Nephron progenitor cell (in vitro differentiated cells): ENCODE measurements around the gene B4GALNT4.

Experiments used
- DNase-seq: peaks from one replicate; pipeline ENCODE4 v3.0.0; 2021
- H3K27ac Mint-ChIP-seq: 2 replicates; pipeline ENCODE4 v1.8.0; 2021; ENCODE audit warnings: mild to moderate bottlenecking, moderate library complexity, mixed read lengths
- H3K27me3 Mint-ChIP-seq: 2 replicates; pipeline ENCODE4 v1.8.0; 2021; ENCODE audit warnings: mild to moderate bottlenecking, low read depth, mixed read lengths; ENCODE audit not compliant: poor library complexity
- H3K36me3 Mint-ChIP-seq: 2 replicates; pipeline ENCODE4 v1.8.0; 2021; ENCODE audit warnings: low read depth, mixed read lengths
- H3K4me1 Mint-ChIP-seq: 2 replicates; pipeline ENCODE4 v1.8.0; 2021; ENCODE audit warnings: mixed read lengths
- H3K4me3 Mint-ChIP-seq: 2 replicates; pipeline ENCODE4 v1.8.0; 2021; ENCODE audit warnings: mild to moderate bottlenecking, moderate library complexity, mixed read lengths
- H3K9me3 Mint-ChIP-seq: 2 replicates; pipeline ENCODE4 v1.8.0; 2021; ENCODE audit warnings: mild to moderate bottlenecking, moderate library complexity, mixed read lengths
- CTCF ChIP-seq: fragments of 200-600 bp; sonication (generic); IDR thresholded peaks from 2 replicates; pipeline ENCODE4 v1.5.0; 2021; ENCODE audit warnings: antibody characterized with exemption

B4GALNT4 gene

GRCh38 chr11:416757-417621 lies 47.7 kb downstream of the B4GALNT4 start:
- no peak for TF ChIP-seq CTCF
- Mint-ChIP-seq H3K4me3 (no peak overlapping the region), H3K4me1 (peaks cover 20% of the 10 kb centered on the region), H3K9me3 (no peaks in the 10 kb centered on the region), H3K27me3 (peaks cover 64% of the 10 kb centered on the region), H3K36me3 (no peaks in the 10 kb centered on the region), H3K27ac (no peak overlapping the region)
- DNase-seq = peak; percentile 53

GRCh38 chr11:417652-418342 lies 48.5 kb downstream of the B4GALNT4 start:
- no peaks in the 10 kb centered on the region for H3K9me3 Mint-ChIP-seq
- TF ChIP-seq CTCF = no peak
- peaks cover 63% of the 10 kb centered on the region for H3K27me3 Mint-ChIP-seq
- H3K27ac Mint-ChIP-seq = no peak overlapping the region
- no peak for DNase-seq
- peak overlapping the region; percentile 73 for H3K4me3 Mint-ChIP-seq
- no peaks in the 10 kb centered on the region for H3K36me3 Mint-ChIP-seq
- H3K4me1 Mint-ChIP-seq = peaks cover 20% of the 10 kb centered on the region

- H3K27ac Mint-ChIP-seq = no peak overlapping the region
- DNase-seq = peak; percentile 2
- no peak overlapping the region for H3K4me3 Mint-ChIP-seq
- TF ChIP-seq CTCF = no peak
- H3K27me3 Mint-ChIP-seq = peaks cover 60% of the 10 kb centered on the region
- H3K4me1 Mint-ChIP-seq = peaks cover 20% of the 10 kb centered on the region
- H3K9me3 Mint-ChIP-seq = no peaks in the 10 kb centered on the region
- no peaks in the 10 kb centered on the region for H3K36me3 Mint-ChIP-seq
These were observed 49.3 kb downstream of the B4GALNT4 start for GRCh38 chr11:418343-419247.

- H3K36me3 Mint-ChIP-seq = no peaks in the 10 kb centered on the region
- H3K9me3 Mint-ChIP-seq = peaks cover 3% of the 10 kb centered on the region
- H3K27ac Mint-ChIP-seq = no peak overlapping the region
- no peak overlapping the region for H3K4me3 Mint-ChIP-seq
- TF ChIP-seq CTCF = no peak
- H3K4me1 Mint-ChIP-seq = peaks cover 18% of the 10 kb centered on the region
- DNase-seq = peak; percentile 1
- peaks cover 62% of the 10 kb centered on the region for H3K27me3 Mint-ChIP-seq
These were observed 50.1 kb downstream of the B4GALNT4 start for GRCh38 chr11:419248-420005.
